GM18520 (cell line): ENCODE results near the gene SMAD7.

Source experiments
- ATAC-seq: cut with Tn5 transposase; IDR thresholded peaks from one replicate; pipeline ENCODE4 v1.9.1; 2021; ENCODE audit not compliant: unreplicated experiment

The SMAD7 gene

GRCh38 chr18:48932822-48933510, 17.8 kb downstream of the SMAD7 start:
- ATAC-seq, result no peak

DNA sequence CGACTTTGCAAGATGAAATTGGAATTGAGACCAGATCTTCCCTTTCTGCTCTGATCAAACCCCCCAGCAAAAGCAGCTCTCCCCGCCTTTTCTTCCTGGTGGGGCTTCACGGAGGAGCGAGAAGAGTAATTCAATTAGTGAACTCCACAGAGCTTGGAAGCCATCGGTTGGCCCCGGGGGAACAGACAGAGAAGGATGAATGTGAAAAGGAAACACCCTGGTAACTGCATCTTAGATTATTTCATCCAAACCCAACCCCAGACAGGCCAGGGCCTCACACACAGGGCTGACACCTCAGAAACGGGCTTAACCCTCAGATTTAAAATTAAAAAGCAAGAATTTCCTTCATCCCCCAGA, 18.3 kb downstream of the SMAD7 start:
- ATAC-seq, result no peak

GRCh38 chr18:48931680-48932461, 18.9 kb downstream of the SMAD7 start:
- no peak for ATAC-seq

GRCh38 chr18:48930926-48931325, 19.8 kb downstream of the SMAD7 start:
- ATAC-seq, result no peak

- no peak for ATAC-seq
Measured at GRCh38 chr18:48929941-48930713, 20.6 kb downstream of the SMAD7 start.

GRCh38 chr18:48929212-48929612, 21.6 kb downstream of the SMAD7 start:
- ATAC-seq, result no peak

DNA sequence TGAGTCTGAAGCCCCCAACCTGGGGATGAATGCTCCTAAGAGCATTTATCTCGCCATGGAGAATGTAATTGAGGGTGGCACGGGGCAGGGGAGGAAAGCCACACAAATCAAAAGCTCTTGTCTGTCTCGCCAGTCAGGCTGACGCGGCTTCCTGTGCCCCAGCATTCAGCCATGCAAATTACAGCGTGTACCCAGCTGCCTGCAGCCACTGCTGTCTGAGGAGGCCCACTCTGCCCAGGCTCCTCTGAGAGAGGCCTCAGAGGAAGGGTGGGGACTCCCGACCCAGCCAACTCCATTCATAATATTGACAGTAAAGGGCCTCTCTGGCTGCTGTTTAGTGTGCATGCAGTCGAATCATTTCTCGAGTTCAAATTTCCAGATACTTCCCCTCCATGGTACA, 22.0 kb downstream of the SMAD7 start:
- ATAC-seq, result peak; percentile 84

GRCh38 chr18:48927286-48928080, 23.3 kb downstream of the SMAD7 start:
- no peak for ATAC-seq

GRCh38 chr18:48926420-48926857, 24.3 kb downstream of the SMAD7 start:
- ATAC-seq, result no peak

DNA sequence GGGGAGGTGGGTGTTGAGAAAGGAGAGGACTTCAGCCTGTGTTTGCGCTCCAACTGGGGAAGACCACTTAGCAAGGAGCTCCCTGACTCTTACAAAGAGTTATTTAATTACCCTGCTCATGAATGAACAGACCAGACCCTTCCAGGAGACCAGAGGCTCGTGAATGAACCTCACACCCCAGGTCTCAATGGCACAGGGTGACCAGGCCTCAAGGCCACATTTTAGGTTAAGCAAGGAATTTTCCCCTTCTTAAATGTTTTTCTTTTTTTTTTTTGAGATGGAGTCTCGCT, 25.3 kb downstream of the SMAD7 start:
- ATAC-seq, result no peak

- ATAC-seq, result no peak
Measured at GRCh38 chr18:48924630-48925490, 25.9 kb downstream of the SMAD7 start.

DNA sequence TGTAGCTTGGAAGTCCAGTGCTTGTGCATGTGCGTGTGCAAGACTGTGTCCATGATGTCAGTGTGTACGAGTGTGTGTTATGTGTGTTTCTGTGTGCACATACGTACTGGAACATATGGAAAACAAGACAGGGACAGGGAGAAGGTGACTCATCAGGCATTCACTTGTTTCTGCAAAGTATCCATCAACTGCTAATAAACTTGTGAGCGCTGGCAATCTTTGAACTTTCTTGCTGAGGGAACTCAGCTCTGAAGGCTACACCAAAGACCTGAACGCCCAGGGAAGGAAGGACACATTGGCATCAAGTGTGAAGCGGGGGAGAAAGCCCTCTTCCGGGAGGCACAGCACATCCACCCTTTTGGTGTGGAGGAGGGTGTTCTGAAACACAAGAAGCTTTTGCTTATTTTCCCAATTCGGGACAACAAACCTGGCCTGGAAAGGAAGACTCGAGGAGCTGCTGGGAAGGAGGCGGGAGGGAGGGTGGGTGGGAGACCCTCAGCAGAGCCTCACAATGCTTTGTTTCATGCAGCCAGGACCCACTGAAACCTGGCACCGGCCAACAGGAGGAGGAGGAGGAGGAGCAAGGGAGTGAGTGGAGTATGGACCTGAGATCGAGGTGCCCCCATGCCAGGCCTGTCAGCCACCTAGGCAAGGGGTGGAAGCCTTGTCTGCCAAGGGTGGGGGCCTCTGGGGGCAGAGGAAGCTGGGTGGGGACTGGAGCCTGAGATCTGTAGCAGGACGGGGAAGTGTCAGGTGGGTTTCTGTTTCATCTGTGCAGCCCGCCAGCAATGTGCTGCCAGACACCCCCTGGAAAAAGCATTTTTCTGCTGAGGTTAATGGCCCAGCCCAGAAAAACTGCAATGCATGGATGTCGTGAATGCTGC, 26.8 kb downstream of the SMAD7 start:
- no peak for ATAC-seq

DNA sequence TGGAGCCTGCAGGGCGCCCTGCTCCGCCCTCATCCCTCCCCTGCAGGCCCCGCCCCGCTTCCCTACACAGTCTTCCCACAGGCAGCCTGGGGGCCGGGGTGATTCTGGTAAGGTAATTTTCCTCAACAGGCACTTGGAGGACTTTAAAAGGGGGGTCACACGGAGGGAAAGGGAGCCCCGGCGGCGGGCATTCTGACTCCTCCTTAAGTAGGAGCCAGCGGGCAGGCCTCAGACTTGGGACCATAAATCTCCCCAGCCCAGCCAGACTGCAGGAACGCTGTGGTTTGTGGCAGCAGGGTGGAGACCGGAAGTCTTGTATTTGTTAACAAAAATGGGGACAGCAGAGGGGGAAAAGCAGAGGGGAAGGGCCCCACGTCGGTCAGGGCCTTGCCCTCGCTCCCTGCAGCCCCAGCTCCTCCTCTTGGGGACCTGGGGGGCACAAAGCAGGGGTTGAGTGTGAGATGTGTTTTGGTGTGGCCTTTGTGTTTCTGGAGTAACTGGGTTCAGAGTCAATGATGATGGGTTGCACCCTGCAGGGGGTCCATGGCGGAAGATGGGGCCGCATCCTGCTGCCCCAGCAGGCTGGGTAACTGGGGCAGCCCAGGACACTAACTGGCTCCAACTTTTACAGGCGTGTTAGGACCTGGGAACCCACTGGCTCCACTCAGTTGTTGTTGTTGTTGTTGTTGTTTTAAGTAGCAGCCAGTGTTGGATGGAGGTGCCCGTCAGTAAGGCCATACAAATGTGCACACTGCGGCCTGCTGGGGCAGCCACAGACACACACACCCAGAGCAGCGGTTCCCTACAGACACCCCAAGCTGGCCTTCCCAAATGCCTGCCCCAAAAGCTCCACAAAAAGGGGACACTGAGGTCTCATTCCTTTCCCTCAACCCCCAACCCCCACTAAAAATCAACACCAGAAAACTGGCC, 27.7 kb downstream of the SMAD7 start:
- no peak for ATAC-seq

DNA sequence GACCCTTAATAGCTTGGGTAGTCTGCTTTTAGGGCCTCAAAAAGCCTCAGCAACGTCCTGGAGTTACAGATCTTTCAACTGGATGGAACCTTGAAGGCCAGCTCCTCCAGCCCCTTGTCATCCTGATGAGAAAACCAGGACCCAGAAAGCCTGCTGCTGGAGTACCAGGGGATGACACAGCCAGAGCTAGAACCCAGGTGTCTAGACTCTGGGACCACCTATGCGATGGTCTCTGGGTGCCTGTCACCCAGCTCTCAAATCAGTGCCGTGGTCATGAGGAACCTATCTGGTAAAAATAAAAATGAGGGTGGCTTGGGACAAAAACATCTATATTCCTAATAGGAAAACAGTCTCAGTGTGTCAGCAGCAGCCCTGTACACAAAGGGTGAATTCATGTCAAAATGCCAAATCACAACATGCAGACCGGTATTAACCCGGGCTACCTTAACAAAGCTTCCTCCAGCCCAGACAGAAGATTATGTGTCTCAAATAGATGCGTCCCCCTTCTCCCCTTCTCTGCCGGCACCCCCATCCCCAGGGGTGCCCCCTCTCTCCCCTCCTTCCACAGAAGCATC, 28.5 kb downstream of the SMAD7 start:
- ATAC-seq, result no peak

GRCh38 chr18:48921305-48922225, 29.2 kb downstream of the SMAD7 start:
- ATAC-seq, result no peak

- no peak for ATAC-seq
Measured at GRCh38 chr18:48920408-48921038, 30.2 kb downstream of the SMAD7 start.
